Renal cortical epithelial cell (primary cell): ENCODE results near the gene DDX31. TPM values are rescaled to one million over a fixed set of nuclear protein-coding genes. Genes with fewer than 3 reads are reported as not detected.

ENCODE experiments used
- DNase-seq: peaks from one replicate; pipeline ENCODE4 v3.0.0-alpha.2; 2011; ENCODE audit warnings: low read depth
- total RNA-seq: library from RNA; depleted of rRNA; stranded (reverse); fragments of >200 nt; gene quantifications from 2 replicates; pipeline ENCODE4 v1.2.3, GENCODE V29; 2014

Gene DDX31
- total RNA-seq, 1 donor from 2014 or later: 23.3 TPM

DNA sequence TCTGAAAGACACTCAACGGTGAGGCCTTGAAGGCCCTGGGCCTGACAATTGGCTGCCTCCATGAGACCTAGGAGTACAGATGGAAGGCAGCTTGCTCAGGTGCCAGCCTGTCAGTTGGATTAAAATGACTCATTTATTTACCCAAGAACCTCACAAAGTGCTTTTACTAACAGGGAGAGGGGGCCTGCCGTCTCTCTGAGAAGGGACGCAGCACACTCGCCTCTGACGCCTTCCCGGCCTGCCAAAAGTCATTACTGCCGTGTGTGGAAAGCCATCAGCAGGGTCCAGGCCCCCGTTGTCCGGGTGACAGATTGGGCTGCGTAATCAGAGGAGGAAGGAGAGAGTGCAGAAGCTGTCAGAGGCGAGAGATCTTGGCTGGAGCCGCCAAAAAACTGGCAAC lies 32.4 kb downstream of the DDX31 start:
- DNase-seq: no peak

DNA sequence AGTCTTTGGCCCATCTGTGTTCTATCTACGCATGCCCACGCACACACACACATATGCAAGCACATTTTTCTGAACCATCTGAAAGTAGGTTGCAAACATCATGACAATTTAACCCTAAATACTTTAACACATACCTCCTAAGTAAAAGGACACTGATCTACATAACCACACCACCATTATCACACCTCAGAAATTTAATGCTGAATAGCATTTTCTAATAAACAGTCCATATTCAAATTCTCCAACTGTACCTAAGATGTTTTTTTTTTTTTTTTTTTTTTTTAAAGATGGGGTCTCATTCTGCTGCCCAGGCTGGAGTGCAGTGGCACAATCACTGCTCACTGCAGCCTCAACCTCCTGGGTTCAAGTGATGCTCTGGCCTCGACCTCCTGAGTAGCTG lies 35.5 kb downstream of the DDX31 start:
- no peak for DNase-seq

DNA sequence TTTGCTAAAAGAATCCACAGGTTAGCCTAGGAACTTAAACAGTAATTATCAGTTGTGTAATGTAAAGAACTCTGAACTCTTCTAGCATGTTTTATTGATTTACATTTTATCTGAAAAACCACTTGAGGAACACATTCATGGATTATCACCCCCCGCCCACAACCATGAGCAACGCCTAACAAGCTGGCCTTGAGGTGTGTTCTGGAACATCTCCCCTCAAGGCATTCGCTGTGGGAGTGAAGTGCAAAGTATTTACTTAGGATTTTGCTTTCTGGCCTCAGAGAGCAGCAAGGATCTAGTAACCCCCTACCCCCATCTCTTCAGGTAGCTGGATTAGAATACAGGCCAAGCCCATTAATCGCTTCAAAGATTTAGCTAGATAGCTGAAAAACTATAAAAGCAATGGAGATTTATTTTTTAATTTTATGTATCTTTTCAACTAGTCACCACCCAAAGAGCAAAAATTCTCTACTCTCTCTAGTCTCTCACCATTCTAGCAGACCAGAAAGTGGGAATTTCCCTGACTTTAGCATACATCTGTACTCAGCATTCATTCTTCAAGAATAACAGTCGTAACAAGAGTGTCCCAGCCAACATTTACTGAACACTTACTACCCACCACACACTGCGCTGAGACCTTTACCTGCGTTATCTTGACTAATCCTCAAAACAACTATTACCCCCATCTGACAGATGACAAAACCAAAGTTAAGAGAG lies 37.2 kb downstream of the DDX31 start:
- no peak for DNase-seq

DNA sequence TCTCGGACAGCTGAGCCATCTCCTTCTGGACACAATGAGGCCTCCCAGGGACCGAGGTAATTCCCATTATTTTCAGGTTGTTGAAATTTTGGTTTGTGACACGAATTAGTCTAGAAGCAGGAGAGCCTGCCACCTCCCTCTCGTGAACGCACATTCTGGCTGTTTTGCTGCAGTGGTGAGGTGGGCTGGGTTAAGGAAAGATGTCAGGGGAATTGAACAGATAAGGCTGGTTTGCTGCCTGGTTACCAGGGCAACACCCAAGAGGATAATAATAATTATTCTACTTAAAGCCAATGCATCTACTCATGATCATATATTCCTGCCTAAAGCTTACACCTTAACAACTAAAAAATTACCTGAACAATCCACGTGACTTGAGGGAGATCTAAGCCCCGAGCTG lies 38.1 kb downstream of the DDX31 start:
- DNase-seq: no peak

DNA sequence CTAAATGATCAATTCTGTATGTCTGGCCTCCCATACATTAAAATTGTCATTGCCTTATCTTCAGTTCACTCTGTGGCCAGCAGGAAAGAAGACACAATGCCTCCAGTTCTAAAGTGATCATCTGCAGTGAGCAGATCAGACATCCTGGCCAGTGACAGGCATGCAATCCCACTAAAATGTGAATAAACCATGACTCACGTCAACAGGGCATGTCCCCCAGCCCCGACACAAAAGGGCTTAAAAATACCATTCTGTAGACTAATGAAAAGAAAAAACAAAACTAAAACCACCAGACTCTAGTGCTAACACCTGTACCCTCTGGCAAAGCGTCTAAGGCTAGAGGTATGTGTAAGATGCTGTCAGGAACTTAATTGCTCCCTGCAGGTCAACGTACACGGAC lies 38.5 kb downstream of the DDX31 start:
- peak; percentile 55 for DNase-seq

DNA sequence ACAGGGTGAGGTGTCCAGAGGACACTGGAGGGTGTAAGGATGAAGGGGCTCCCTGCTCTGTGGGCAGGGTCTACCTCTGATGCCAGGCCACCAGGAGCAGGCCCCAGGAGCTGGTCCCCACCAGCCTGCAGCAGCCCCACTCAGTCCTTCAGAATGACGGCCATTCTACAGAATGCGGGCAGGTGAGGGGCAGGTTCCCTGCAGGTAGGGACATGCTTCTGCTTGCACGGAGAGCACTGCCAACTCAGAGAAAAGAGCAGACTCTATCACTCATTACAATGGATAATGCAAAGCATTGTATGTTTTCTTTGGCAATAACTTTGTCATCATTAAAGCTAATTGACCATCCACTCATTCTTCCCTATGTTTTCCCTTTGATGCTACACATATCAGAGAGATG lies 39.0 kb downstream of the DDX31 start:
- DNase-seq: no peak

DNA sequence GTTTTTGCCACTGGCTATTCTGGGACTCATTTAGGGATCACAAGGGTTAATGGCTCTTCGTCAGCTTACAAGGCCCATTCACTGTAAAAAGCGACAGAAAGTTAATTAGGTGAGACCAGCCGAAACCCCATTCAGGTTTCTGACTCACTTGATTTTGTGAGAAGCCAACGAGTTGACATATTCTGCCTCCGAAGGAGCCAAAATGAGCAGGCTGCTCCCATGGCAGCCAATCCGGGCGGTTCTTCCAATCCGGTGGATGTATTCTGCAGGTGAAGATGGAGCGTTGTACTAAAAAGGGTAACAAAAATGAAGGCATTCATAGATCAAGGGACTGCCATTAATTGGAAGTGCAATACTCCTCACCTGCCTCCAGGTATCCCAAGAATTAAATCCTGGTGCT lies 39.7 kb downstream of the DDX31 start:
- DNase-seq: no peak

DNA sequence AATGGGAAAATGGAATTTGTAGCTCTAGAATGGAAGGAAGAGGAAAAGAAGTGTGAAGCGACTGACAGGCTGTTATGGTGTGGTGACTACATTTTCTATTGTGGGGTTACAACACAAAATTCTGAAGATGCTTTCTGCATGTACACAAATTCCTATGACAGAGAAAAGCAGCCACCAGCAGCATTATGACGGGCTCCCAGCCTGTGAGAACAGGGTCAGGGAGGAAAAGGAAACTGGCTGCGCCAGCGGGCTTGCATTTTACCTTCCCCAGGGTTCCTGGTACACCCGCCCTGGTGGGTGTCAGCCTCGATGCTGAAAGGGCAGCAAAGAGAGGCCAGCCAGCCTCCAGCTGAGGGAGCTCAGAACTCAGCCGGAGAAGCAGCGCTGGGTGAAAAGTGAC lies 41.0 kb downstream of the DDX31 start:
- no peak for DNase-seq

DNA sequence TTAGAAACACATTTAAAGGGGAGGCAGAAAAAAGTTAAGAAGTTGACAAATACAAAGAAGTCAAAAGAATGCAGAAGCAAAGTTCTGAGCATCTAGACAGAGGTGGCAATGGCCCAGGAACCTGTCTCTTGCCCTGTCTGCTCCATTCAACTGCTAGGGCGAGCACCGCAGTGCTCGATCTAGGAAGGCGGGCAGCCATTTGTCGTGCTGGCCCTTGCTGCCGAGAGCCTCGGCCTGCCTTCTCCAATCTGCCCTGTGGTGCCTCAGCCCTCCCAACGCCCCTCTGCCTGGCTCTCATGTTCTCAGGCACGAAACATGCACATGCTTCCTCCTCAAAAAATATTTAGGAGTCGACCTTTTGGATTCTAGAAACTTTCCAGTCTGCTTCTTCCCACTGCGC lies 42.2 kb downstream of the DDX31 start:
- DNase-seq: no peak

DNA sequence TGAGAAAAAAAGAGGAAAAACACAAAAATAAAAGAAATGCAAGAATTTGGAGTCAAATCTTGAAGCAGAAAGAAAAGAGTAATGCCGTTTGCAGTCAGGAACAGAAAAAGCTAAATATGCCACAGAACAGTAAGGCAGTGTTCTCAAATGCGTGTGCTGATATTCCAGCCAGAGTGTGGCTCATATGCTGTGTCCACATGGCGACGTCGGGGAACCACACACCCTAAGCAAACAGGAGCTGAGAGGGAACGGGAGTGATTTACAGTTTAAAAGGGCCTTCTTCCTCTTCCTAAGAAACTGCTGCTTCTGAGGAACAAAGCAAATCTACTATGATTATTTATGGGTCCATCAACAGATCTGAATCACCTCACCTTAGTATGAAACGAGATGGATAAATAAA lies 42.7 kb downstream of the DDX31 start:
- no peak for DNase-seq

DNA sequence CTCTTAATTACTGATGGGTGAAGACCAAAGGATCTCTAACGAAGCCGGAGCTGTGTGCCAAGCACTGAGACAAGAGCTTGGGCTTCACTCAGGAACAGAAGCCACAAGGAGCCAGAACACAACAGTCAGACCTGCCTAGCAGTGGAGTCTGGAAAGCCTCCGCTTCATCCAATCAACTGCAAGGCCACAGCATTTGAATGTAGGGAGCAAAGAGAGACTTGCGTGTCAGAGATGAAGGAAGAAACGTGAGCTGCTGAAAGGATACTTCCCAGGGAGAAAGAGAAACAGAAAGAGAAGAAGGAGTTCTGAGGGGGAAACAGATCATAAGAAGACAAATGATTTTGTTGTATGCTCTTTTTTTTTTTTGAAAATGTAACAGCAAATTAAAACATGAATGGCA lies 43.5 kb downstream of the DDX31 start:
- DNase-seq: no peak

DNA sequence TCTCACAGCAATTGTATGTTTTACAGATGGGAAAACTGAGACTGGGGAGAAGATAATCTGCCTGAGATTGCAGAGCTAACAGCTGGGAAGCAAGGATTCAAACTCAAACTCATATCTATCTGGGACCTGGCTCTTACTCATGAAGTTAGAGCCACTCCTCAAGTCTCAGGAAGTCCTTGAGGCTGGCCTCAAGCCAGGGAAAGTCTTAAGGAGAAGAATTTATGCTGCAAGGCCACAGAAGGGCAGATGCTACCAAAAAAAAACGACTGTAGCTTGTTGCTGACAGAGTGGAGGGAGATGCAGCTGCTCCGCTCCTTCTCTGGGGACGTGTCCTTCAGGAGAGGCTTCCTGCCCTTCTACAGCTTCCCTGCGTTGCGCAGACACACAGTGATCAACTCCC lies 47.6 kb downstream of the DDX31 start:
- DNase-seq: no peak

DNA sequence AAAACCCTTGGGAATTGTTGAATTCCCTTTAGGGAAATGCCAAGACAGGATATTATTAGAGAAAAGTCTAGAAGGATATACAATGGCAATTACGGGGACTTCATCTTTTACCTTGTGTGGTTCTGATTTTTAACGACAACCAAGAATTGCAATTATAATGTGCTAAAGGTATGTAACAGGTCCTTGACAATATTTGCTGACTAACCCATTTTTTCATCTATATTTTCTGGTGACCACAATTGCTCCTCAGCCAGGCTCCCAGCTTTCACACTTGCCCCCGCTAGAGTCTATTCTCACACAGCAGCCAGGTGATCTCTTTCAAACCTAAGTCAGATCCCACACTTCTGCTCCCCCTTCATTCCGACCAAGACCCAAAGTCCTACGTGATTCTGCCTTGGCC lies 53.1 kb downstream of the DDX31 start:
- DNase-seq: no peak

DNA sequence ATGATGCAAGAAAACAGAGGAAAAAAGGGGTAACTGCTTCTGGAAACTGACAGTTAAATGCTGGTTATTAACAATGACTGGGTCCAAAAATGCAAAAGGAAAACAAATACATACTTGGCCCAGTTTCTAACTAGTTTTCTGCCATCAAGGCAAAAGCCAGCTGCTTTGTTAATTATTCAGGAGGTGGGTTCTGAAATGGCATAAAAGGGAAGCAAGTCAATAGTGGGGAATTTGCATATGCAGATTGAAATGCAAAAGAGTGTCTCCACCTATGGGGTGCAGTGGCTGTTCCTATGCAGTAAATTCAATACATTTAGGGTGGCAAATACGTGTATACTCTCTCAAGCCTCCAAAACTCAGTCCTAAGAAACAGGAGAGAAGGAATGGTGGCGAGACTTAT lies 54.0 kb downstream of the DDX31 start:
- DNase-seq: no peak

DNA sequence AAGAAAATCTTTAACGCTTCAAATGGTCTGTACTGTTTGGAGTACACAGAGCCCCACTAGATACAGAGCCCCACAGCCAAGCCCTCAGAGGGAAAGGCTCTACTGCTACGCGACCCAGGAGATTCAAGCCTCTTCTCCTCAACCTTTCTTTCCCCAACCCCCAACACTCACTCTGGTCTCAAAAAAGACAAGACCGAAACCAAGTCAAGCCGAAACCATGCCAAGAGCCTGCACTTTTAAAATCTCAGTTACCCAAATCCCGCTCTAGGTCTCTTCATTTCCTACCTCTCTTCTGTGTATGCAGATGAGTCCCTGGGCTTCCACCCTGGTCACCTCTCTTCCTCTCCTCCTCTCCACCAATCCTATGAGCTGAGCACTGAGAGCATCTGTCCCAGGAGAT lies 55.5 kb downstream of the DDX31 start:
- no peak for DNase-seq

DNA sequence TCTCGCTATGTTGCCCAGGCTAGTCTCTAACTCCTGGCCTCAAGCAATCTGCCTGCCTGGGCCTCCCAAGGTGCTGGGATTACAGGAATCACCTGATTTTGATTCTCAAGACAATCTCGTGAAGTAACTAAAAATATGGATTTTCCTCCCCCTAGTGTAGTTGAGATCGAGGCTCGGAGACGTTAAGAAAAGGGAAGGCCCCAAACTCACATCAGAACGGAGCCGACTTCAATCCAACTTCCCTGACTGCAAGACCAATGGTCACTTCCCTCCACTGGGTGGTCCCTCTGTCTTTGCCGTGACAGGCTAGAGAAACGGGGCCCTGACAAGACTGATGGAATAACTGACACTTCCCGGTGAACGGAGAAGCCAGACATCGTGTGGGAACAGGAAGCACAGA lies 59.1 kb downstream of the DDX31 start:
- DNase-seq: no peak

DNA sequence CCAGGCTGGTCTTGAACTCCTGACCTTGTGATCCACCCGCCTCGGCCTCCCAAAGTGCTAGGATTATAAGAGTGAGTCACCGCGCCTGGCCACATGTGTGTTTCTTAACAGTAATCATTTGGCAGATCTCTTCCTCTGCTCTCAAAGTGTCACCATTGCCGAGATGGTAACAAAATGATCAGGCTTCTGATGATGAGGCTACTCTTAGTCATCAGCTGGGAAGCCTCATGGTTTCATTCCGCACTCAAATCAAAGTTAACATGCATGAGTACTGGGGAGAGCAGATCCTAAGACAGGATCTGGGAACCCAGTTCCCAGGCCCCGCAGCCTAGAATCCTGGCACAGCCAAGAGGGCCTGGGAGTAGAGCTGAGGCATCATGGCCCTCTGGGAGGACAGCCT lies 60.0 kb downstream of the DDX31 start:
- DNase-seq: no peak

DNA sequence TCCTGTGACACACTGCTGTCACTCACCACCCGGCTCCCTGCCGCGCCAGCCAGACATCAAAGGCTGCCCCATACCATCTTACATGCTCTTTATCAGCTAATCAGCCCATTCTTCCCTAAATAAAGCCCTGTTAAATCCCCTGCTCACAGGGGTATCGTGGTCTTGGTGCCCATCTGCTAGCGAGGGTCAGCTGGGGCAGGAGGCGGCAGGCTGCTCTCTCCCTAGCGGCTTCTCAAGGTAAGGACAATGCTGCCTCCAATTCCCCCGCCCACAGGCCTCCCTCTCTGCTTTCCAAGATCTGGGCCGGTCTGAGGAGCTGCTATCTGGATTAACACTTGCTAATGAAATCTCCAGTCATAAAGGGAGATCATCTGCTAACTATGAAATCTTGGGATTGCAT lies 60.6 kb downstream of the DDX31 start:
- DNase-seq: no peak

DNA sequence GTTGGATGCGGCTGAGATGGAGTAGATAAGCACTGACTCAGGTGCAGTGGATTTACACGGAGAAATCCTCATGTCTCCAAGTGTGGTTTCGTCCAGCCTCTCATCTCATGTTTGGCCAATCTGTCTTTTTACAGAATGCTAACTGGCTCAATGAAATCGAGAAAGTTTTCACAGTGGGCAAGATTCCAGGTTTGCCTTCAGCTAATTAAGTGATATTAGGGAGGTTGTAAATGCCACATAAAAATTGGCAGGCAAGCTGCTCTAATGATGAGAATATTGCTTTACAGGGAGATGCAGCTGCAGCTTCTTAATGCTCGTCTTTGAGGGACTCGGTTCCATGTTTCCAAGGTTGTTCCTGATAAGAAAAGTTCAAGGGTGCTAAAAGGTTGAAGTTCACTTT lies 63.7 kb downstream of the DDX31 start:
- no peak for DNase-seq

DNA sequence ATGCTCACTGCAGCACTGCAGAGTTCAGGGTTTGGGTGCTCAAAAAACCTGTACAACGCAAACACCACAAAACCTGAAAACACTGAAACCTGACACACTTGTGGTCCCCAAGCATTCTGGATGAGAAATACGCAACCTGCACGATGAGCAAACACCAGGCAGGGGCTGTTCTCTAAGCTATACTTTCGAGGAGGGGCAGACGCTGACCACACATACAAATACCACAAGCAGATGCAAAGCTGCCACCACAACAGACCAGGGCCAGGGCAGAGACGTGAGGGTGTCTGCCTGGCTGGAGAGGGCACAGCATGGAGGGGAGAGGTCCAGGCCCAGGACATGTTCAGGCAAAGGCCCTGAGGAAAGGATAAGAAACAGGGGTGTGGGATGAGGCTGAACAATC lies 64.4 kb downstream of the DDX31 start:
- no peak for DNase-seq

DNA sequence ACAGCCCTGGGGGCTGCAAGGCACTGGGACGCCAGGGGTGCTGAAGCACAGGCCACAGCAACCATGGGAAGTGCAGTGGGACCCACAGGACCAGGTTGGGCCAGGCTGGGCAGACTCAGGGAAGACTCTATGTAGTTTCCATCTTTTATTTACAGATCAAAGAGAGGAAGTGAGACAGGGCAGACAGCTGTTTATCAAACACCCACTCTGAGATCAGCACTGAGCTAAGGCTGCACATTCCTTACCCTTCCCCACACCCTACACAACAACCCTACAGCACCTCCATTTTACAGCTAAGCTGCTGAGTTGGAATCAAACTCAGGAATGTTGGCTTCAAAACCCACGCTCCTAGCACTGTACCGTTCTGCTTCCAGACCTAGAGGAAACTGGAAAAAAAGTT lies 67.6 kb downstream of the DDX31 start:
- DNase-seq: no peak

DNA sequence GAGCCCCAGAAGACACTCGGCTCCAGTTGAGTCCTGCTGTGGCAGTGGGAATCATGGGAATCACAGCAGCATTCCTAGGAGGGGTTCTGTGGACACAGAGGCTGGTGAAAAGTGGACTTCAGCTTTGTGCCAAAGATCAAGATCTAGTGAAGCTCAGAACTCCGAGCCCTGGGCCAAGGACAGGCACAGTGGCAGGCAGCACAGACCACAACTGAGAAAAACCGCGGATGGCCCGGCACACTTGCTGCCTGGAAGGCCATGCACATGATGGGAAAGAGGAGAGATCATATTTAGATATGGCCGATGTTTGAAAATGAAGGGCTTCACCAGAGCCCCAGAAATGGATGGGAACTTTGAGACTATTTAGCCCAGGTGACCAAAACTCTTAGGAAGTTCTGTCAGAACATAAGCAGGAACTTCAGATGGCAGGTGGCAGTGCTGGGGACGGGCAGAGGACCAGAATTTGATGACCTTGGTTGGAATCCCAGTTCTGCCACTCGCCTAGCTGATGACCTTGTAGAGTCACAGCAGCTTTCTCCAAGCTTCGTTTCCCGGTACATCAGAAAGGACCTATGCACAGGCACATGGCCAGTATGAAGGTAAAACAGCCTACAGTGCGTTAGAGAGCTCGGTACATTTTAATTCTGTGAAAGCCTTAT lies 69.3 kb downstream of the DDX31 start:
- DNase-seq: no peak

DNA sequence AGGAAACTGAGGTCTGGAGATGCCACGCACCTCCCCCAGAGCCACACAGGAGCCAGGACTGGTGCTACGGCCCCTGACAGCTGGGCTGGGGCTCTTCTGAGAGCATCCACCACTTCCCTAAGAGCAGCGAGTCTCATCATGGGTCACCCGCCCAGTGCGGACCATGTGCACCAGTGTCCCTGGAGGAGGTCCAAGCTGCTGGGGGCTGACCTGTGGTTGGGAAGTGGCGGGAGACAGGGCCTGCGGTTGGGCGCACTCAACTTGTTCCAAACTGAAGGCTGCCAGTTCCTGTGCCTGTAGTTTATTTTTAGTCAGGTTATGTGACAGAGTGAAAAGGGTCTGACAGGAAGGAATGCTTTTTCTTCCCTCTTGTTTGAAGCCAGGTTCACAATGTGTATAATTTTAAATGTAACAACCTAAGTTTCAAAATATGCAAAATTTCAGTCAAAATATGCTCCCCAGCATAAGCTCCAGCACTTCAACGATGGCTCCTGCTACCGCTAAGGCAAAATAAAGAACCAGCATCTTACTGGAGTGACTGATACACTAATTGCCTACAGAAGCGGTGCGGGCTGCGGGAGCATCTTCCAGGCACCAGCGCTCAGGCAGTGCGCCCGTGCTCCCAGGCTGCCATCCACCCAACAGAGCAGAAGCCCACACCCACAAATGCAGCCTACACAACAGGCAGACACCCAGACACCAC lies 72.6 kb downstream of the DDX31 start:
- no peak for DNase-seq
